ENCODE data around the gene MRPL24.
"Not testable (repeated sequence)": the region's sequence is repeated elsewhere in the genome, so short reads cannot be mapped to it uniquely, and the experiment has no call there.

Gene MRPL24

DNA sequence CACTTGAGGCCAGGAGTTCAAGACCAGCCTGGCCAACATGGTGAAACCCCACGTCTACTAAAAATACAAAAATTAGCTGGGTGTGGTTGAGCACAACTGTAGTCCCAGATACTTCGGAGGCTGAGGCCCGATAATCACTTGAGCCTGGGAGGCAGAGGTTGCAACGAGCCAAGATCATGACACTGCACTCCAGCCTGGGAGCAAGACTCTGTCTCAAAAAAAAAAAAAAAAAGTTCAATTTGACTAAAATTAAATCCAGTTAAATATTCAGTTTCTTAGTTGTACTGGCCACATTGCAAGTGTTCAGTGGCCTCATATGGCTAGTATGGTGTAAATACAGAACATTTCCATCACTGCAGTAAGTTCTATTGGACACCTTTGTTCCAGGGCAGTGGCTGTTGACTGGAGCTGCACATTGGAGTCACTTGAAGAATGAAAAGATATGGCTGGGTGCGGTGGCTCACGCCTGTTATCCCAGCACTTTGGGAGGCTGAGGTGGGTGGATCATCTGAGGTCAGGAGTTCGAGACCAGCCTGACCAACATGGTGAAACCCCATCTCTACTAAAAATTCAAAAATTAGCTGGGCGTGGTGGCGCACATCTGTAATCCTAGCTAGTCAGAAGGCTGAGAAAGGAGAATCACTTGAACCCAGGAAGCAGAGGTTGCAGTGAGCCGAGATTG lies 16.8 kb upstream of the MRPL24 start:
- not testable (repeated sequence) for DNase-seq

GRCh38 chr1:156756355-156756754 lies 15.5 kb upstream of the MRPL24 start:
- no peak for DNase-seq

- DNase-seq, result no peak
Observed at GRCh38 chr1:156755527-156755950, 14.7 kb upstream of the MRPL24 start.

GRCh38 chr1:156754219-156754618 lies 13.3 kb upstream of the MRPL24 start:
- no peak for DNase-seq

DNA sequence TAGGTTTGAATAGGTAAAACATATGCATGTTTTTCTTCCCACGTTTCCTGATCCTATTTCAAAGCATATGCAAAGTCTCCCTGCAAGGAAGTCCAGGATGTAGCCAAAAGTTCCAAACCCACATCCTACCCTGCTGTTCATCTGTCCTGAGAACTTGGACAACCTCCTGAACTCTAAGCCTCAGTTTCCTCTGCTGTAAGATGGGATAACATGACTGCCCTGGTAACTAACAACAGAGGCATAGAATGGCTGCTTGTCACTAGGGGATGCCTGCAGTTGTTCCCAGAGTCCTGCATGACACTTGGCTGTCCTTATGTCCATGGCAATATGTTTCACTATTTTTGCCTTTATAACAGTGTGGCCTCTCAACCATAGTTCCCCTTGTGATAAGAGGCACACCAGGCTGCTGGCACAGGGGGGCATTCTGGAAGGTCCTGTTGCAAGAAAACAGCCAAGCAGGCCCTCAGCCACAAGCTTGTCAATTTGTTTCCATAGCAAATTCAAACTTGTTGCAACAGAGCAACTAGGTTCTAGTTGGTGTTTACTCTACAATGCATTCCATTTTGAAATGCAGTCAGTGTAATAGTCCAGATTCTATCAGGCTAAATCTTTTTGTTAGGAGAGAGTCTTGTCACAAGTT lies 12.1 kb upstream of the MRPL24 start:
- DNase-seq, result no peak

- peak; percentile 92 for DNase-seq
Observed at GRCh38 chr1:156751757-156752481, 11.0 kb upstream of the MRPL24 start.

DNA sequence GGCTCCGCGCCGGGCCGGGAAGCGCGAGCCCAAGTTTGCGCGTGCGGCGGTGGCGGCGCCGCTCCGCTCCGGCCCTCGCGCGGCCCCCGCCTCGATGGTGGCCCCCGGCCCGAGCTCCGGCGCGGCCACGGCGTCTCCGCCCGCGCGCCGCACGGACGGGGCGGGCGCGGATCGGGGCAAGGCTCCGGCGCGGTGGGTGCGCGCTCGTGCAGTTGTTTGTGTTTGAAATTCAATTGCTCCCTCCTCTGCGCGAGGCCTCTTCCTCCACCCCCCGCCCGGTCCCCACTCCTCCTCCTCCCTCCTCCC lies 10.5 kb upstream of the MRPL24 start, which contains the start of gene HDGF:
HDGF (minus strand) TSS at position 225 of the 306 bp plus-strand sequence. CDS start 246 bp downstream, outside the sequence.
- DNase-seq, result no peak

DNA sequence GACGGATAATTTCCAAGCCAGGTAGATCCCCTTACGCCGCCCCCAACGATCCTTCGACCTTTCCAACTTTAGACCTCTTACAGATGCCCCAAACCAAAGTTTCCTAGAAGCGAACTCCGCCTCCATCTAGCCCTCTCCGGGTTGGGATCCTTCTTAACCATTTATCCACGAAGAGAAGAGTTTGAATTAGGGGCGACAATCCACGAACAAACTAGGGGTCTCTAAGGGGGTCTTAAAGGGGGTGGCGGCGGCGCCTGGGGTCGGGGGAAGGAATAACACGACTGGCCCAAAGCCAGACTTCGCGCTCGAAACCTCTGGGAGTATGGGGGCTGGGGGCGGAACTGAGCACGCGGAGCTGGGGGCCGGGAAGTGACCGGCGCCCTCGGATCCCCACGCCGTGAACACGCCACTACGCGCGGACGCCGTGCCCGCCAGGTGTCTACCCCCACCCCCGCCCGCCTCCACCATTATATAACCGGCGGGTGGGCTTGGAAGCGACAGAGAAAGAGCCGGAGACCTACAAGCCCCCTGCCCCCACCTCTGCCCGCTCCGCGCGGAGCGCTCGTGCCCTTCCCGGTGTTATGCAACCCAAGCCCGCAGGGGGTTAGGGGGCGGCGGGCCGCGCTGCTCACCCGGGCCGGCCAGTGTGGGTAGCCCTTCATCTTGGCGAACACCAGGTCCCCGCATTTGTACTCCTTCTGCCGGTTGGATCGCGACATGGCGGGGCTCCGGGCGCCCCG lies 10.0 kb upstream of the MRPL24 start:
- DNase-seq, result no peak

DNA sequence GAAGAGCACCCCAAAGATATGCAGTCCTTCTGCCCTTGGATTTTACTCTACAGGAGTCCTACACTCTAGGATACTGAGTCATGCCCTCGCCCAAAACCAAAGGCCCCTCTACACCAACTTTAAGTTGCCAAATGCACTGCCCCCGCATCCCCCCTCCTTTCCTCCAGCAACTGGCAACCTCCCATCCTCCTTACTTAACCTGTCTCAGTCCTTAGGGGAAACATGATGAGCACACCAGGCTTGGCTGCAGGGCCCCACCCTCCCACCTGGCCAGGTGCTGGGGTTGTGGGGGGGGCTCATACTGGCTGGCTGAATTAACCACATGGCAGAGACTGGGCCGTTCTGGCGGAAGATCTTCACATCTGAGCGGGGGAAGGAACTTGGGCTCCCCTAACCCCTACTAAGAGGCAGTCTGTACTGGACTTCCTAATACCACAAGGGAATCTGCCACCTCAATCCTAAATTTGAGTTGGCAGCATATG lies 9.3 kb upstream of the MRPL24 start:
- no peak for DNase-seq

DNA sequence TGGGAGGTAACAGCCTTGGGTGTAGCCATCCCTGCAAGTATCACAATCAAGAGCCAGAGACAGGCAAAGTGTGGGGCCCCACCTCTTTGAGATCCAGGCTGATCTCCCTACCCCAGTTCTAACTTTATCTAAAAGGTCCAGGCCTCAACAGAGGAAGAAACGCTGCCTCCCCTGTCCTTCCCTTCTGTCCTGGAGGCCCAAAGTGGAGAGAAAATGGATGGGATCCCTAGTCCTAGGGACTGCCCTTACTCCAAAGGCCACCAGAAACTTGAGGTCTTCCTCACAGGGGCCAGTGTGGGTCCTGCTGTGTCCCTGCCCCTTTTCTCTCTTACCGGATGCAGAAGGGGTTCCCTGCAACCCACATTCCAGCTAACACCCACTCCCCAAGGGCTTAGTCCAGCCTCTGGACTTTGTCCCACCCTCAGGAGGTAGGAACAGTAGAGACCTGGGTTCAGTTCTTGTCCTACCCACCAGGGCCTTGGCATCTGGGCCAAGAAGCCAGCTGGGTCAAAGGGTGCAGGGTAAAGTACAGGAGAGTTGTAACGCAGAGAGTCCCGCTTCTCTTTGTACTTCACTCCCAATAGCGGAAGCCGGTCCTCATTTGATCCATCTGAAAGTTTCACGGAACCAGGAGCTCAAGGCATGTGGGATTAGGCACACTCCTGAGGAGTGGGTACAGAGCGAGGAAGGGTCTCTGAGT lies 8.7 kb upstream of the MRPL24 start:
- no peak for DNase-seq

- no peak for DNase-seq
Observed at GRCh38 chr1:156748670-156749418, 8.0 kb upstream of the MRPL24 start.

GRCh38 chr1:156747742-156748669 lies 7.1 kb upstream of the MRPL24 start:
- DNase-seq, result no peak

GRCh38 chr1:156746728-156747631 lies 6.1 kb upstream of the MRPL24 start:
- peak; percentile 43 for DNase-seq

DNA sequence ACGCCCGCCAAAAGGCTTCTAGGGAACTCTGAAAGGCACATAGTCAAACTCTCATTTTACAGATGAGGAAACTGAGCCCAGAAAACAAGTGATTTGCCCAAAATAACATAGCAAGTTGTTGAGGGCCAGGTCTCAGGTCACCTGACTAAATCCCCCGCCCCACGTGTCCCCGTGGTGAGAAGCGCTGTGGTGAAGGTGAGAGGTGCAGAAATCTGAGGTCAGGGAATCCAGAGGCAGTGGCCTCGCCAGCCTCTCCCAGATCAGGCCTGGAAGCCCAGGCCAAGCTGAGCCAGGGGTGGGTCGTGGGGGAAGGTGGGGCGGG lies 5.5 kb upstream of the MRPL24 start:
- DNase-seq, result no peak

GRCh38 chr1:156745881-156746280 lies 5.0 kb upstream of the MRPL24 start:
- DNase-seq, result no peak

- no peak for DNase-seq
Observed at GRCh38 chr1:156744786-156745419, 4.0 kb upstream of the MRPL24 start.

DNA sequence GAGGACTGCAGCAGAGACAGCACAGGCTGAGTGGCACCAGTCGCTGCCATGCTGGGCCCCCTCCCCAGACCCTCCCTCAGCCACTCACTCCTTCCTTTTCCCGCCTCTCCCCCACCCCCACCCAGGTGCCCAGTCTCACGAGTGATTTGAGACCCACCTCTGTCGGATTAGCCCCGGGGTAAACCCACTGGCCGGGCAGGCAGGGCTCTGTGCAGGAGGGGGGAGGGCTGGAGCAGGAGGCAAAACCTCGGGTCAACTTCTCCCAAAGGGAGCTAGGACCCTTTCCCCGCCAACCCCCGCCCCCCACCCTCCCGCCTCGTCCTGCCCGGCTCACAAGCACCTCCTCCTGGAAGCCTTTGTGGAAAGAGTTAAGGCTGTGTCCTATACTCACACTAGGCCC lies 3.5 kb upstream of the MRPL24 start:
- DNase-seq, result no peak

GRCh38 chr1:156743367-156744302 lies 2.7 kb upstream of the MRPL24 start:
- DNase-seq, result no peak

Data from NCI-H446 treated with DMSO at 0.1 percent for 48 hours (cell line).